NCI-H146 treated with DMSO at 0.1 percent for 48 hours (cell line): ENCODE results near the gene NHSL2.
"Not testable (repeated sequence)": the region's sequence is repeated elsewhere in the genome, so short reads cannot be mapped to it uniquely, and the experiment has no call there.

ENCODE experiments used
- DNase-seq: peaks from one replicate; lab custom pipeline; 2025; ENCODE audit not compliant: unreplicated experiment; lab: John Stamatoyannopoulos, UW

NHSL2 gene

DNA sequence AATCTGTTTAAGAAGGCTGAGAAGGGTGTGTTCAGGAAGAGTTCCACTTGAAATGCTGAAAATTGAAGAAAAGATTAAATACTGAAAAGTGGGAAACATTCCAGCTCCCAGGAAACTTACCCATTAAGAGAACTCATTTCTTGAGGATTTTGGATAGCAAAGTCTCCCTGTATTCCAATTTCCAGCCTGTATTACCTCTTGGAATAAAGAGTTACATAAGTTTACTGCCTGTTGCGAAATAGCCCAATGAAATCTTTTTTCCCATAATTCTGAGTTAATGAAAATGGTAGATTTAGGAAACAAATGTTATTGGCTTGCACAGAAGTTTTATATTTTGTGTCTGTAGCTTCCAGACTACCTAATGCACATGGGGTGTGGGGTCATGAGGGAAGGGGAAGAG lies 12.0 kb downstream of the NHSL2 start:
- no peak for DNase-seq

DNA sequence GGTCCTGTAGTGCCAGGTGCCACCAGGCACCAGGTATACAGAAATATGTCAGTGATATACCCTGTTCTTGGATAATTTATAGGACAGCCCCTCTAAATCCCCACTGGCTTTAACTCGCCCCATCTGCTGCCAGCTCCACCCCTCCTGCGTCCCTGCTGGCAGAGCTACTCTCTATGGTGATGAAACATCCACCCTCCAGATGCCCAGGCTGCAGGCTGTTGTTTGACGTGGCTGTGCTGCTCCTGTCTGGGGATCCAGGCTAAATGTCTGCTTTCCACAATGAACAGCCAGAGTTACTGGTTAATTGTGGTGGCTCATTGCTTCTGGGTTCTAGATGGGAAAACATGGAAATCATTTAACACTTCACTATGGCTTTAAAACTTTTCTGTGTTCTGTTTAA lies 12.9 kb downstream of the NHSL2 start:
- DNase-seq = no peak

DNA sequence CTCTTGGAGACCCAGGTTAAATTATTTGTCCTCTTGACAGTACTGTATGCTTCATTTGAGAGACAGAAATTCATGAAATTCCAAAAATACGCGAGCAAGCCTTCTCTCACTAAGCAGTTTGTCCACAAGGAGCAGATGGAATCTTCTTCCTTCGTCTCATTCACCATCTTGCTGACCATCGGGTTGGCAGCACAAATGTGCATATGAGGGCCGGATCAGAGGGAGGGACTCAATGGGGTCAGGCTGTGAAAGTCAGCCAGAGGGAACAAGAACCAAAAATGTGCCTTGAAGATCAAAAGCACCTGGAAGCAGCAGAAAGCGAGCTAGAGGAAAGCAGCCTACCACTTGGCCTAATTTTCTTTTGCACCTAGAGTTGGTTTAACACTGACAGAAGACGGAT lies 16.4 kb downstream of the NHSL2 start:
- no peak for DNase-seq

DNA sequence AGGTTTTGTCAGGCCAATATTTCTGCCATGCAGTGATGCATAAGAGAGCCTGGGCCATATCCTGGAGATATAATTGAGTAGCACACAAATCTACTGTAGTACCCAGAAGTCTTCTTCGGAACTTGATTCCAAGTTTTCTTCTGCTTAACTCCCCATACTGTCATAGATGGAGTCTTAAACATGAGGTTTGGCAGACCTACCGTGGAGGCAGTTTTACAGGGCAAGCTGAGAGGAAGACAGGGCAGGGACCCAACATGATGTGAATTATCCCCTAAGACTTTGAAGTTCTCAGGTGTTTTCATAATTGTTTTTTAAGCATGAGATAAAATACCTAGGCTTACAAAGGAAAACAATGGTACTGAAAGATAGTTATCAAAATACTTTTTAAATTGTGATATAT lies 18.2 kb downstream of the NHSL2 start:
- no peak for DNase-seq

DNA sequence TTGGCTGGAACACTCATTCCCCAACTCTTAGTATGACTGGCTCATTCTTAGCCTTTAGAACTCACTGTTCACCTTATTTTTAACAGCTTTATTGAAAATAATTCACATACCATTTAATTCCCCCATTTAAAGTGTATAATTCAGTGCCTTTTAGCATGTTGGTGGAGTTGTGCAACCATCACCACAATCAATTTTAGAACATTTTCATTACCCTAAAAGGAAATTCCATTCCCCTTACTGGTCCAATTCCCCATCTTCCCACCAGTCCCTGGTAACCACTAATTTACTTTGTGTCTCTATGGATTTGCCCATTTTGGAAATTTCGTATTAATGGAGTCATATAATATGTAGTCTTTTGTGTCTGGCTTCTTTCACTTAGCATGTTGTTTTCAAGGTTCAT lies 19.7 kb downstream of the NHSL2 start:
- no peak for DNase-seq

GRCh38 chrX:71935476-71935875 lies 24.8 kb downstream of the NHSL2 start:
- no peak for DNase-seq

GRCh38 chrX:71936632-71937031 lies 26.0 kb downstream of the NHSL2 start:
- no peak for DNase-seq

- no peak for DNase-seq
Observed at GRCh38 chrX:71938371-71938770, 27.7 kb downstream of the NHSL2 start.

DNA sequence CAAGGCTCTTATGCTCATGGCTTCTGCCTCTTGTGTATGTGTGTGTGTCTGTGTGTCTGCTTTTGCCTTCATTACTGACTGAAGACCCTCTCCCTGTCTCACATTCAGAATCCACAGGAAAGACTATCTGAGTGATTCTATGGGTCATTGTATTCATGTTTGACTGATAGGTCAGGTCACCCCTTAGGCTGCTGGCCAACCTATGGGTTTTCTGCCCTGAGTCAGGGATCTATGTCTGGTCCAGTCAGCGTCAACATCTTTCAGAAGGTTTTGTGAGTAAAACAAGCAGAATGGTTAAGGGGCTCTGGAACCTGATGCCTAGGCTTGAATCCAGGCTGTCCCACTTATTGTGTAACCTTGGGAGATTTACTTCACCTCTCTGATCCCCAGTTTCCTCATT lies 30.5 kb downstream of the NHSL2 start:
- DNase-seq = no peak

- no peak for DNase-seq
Observed at GRCh38 chrX:71941776-71942175, 31.1 kb downstream of the NHSL2 start.

GRCh38 chrX:71944369-71944768 lies 33.7 kb downstream of the NHSL2 start:
- DNase-seq = no peak

- DNase-seq = no peak
Observed at GRCh38 chrX:71945237-71945805, 34.7 kb downstream of the NHSL2 start.

DNA sequence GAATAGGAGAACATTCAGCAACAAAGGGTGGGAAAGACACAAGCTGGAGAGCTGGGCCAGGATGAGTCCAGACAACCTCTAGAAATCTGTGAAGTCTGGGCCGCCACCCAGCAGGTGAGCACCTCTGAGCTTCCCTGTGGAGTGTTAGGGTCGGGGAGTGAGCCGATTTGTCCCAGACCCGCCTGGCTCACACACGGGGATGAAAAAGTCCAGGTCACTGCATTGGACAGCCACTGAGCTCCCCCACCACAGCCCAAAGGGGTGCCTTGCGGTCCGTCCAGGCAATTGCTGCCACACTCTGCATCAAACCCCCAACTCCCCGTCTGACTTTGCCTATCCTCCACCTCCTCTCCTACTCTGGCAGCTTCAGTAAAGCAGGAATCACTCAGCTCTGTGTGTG lies 38.7 kb downstream of the NHSL2 start:
- DNase-seq = no peak

GRCh38 chrX:71949844-71950445 lies 39.3 kb downstream of the NHSL2 start:
- no peak for DNase-seq

DNA sequence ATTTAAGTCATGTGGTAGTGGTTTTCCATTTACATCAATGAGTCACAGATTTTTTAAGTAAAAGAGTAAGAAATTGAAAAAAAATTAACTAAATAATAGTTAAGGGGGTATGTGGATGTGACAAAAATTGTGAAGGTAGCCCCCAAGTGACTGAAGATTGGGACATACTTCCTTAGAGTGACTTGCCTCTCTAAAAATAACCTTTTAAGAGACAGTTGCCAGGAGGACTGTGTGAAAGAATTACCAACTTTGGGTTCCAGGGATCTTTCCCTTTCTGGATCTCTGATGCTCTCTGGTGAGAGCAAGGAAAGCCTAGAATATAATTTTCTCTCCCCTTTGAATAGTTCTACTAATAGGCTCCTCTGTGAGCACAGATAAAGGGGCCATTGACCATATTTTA lies 42.7 kb downstream of the NHSL2 start:
- DNase-seq = no peak

- no peak for DNase-seq
Observed at GRCh38 chrX:71953946-71954345, 43.3 kb downstream of the NHSL2 start.

DNA sequence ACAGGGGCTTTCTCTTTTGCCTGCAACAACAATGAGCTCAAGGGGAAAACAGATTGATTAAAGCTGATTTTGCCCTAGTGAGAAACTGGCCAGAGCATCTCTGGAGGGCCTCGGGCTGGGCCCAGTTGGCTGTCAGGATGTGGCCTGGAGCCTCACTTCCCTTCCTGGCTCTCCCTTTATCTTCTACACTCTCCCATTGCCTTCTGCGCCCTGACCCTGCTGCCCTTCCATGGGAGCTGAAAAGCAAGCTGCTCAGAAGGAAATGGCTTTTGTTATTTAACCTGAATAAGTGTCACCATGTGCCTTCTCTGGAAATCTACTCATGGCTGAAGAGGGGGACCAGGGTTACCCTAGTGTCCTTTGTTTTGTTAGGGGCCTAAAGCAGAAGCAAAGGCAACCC lies 43.8 kb downstream of the NHSL2 start:
- no peak for DNase-seq

GRCh38 chrX:71955530-71956120 lies 45.0 kb downstream of the NHSL2 start:
- DNase-seq = no peak

- DNase-seq = no peak
Observed at GRCh38 chrX:71958281-71958675, 47.6 kb downstream of the NHSL2 start.

DNA sequence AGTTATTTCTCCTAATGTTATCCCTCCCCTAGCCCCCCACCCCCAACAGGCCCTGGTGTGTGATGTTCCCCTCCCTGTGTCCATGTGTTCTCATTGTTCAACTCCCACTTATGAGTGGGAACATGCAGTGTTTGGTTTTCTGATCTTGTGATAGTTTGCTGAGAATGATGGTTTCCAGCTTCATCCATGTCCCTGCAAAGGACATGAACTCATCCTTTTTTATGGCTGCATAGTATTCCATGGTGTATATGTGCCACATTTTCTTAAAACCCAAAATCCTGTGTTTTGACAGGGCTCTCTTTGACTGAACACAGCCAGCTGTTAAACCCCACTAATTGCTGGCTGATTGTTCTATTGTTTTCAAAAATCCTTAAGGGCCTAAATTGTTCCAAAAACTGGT lies 53.5 kb downstream of the NHSL2 start:
- not testable (repeated sequence) for DNase-seq

- no peak for DNase-seq
Observed at GRCh38 chrX:71974916-71975315, 64.3 kb downstream of the NHSL2 start.

DNA sequence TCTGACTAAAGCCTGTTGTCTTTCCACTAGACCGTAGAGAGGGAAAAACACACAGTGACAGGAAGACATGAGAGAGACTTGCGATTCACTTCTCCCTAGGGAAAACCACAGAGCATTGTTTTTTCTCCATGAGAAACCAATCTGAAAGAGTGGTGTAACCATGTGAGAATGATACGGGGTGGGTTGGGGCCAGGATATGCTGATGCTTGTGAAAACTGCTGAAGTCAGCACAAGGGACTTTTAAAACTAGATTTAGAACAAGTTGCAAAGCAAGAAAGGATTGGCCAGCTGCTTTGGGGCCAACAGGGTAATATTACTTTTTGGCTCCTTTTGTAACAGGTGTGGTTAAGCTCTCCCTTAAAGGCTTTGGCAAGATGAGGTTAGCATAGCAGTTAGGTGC lies 66.1 kb downstream of the NHSL2 start:
- no peak for DNase-seq

GRCh38 chrX:71978164-71978563 lies 67.5 kb downstream of the NHSL2 start:
- no peak for DNase-seq
